DMS153 treated with DMSO at 0.1 percent for 48 hours (cell line): ENCODE data around the gene RUFY3.
"Not testable (repeated sequence)": the region's sequence is repeated elsewhere in the genome, so short reads cannot be mapped to it uniquely, and the experiment has no call there.

Experiments used
- DNase-seq: peaks from one replicate; lab custom pipeline; 2025; ENCODE audit not compliant: unreplicated experiment; lab: John Stamatoyannopoulos, UW

RUFY3 gene

GRCh38 chr4:70769396-70769795 lies 47.6 kb downstream of the RUFY3 start:
- not testable (repeated sequence) for DNase-seq

- DNase-seq: no peak
Observed at GRCh38 chr4:70772929-70773555, 51.3 kb downstream of the RUFY3 start.

- peak; percentile 6 for DNase-seq
Observed at GRCh38 chr4:70778888-70779422, 57.2 kb downstream of the RUFY3 start.

GRCh38 chr4:70783096-70783495 lies 61.3 kb downstream of the RUFY3 start:
- no peak for DNase-seq

GRCh38 chr4:70787496-70787895 lies 65.7 kb downstream of the RUFY3 start:
- DNase-seq: no peak

- DNase-seq: no peak
Observed at GRCh38 chr4:70788733-70789132, 67.0 kb downstream of the RUFY3 start.

- no peak for DNase-seq
Observed at GRCh38 chr4:70793626-70794025, 71.9 kb downstream of the RUFY3 start.

- no peak for DNase-seq
Observed at GRCh38 chr4:70801265-70801809, 79.6 kb downstream of the RUFY3 start.

- peak; percentile 58 for DNase-seq
Observed at GRCh38 chr4:70802928-70803580, 81.3 kb downstream of the RUFY3 start.

- DNase-seq: no peak
Observed at GRCh38 chr4:70808151-70808550, 86.4 kb downstream of the RUFY3 start.

- DNase-seq: no peak
Observed at GRCh38 chr4:70815370-70815769, 93.6 kb downstream of the RUFY3 start.

GRCh38 chr4:70816894-70817293 lies 95.1 kb downstream of the RUFY3 start:
- no peak for DNase-seq

GRCh38 chr4:70818173-70818855 lies 96.5 kb downstream of the RUFY3 start:
- no peak for DNase-seq

GRCh38 chr4:70818921-70819320 lies 97.2 kb downstream of the RUFY3 start:
- DNase-seq: no peak

- no peak for DNase-seq
Observed at GRCh38 chr4:70829015-70829414, 107.3 kb downstream of the RUFY3 start.

GRCh38 chr4:70829492-70829891 lies 107.7 kb downstream of the RUFY3 start:
- DNase-seq: no peak

GRCh38 chr4:70830054-70830453 lies 108.3 kb downstream of the RUFY3 start:
- DNase-seq: no peak

GRCh38 chr4:70831293-70831692 lies 109.5 kb downstream of the RUFY3 start:
- no peak for DNase-seq

GRCh38 chr4:70833675-70834074 lies 111.9 kb downstream of the RUFY3 start:
- no peak for DNase-seq

GRCh38 chr4:70836081-70836480 lies 114.3 kb downstream of the RUFY3 start:
- DNase-seq: no peak

- DNase-seq: no peak
Observed at GRCh38 chr4:70838204-70838603, 116.4 kb downstream of the RUFY3 start.
